Neural progenitor cell (in vitro differentiated cells): ENCODE results near the gene ANO1. TPM values are rescaled to one million over a fixed set of nuclear protein-coding genes. Genes with fewer than 3 reads are reported as not detected.
A peak's percentile ranks its signal among the peaks of the same experiment; 100 is the strongest.

Experiments used
- DNase-seq: peaks from one replicate; pipeline ENCODE4 v3.0.0-alpha.2; 2016; ENCODE audit warnings: low spot score
- H2AFZ ChIP-seq: fragments of 200-600 bp; sonication (generic); replicated peaks from 2 replicates; pipeline ENCODE4 v1.6.1; 2016; ENCODE audit warnings: antibody characterized with exemption
- H3F3A ChIP-seq: fragments of 200-600 bp; sonication (generic); 2 replicates; pipeline ENCODE4 v1.6.1; 2016; ENCODE audit warnings: antibody characterized with exemption, low read depth
- H3K27ac ChIP-seq: fragments of 200-600 bp; sonication (generic); 2 replicates; pipeline ENCODE4 v1.5.1; 2016; ENCODE audit warnings: mild to moderate bottlenecking
- H3K27me3 ChIP-seq: fragments of 200-600 bp; sonication (generic); 2 replicates; pipeline ENCODE4 v1.6.1; 2016; ENCODE audit warnings: mild to moderate bottlenecking, moderate library complexity
- H3K36me3 ChIP-seq: fragments of 200-600 bp; sonication (generic); 2 replicates; pipeline ENCODE4 v1.5.1; 2016
- H3K4me1 ChIP-seq: fragments of 200-600 bp; sonication (generic); 2 replicates; pipeline ENCODE4 v1.6.1; 2016; ENCODE audit warnings: mixed run types
- H3K4me2 ChIP-seq: fragments of 200-600 bp; sonication (generic); 2 replicates; pipeline ENCODE4 v1.6.1; 2016
- H3K4me3 ChIP-seq: fragments of 200-600 bp; sonication (generic); 2 replicates; pipeline ENCODE4 v1.5.1; 2016
- H3K79me2 ChIP-seq: fragments of 200-600 bp; sonication (generic); 2 replicates; pipeline ENCODE4 v1.6.1; 2016; ENCODE audit warnings: low read depth
- H3K9ac ChIP-seq: fragments of 200-600 bp; sonication (generic); 2 replicates; pipeline ENCODE4 v1.6.1; 2016
- H3K9me3 ChIP-seq: fragments of 200-600 bp; sonication (generic); 2 replicates; pipeline ENCODE4 v1.5.1; 2016; ENCODE audit warnings: low read depth
- H4K20me1 ChIP-seq: fragments of 200-600 bp; sonication (generic); 2 replicates; pipeline ENCODE4 v1.6.1; 2016; ENCODE audit warnings: low read depth
- H3K27ac Mint-ChIP-seq: 3 replicates; pipeline ENCODE4 v1.8.0; 2021; ENCODE audit warnings: mixed read lengths
- H3K27me3 Mint-ChIP-seq: 2 replicates; pipeline ENCODE4 v1.8.0; 2022; ENCODE audit warnings: low read depth, mild to moderate bottlenecking, inconsistent platforms, moderate library complexity, mixed read lengths; ENCODE audit not compliant: insufficient read depth
- H3K36me3 Mint-ChIP-seq: 3 replicates; pipeline ENCODE4 v1.8.0; 2021; ENCODE audit warnings: mixed read lengths
- H3K4me1 Mint-ChIP-seq: 3 replicates; pipeline ENCODE4 v1.8.0; 2021; ENCODE audit warnings: mixed read lengths
- H3K4me3 Mint-ChIP-seq: 3 replicates; pipeline ENCODE4 v1.8.0; 2021; ENCODE audit warnings: mild to moderate bottlenecking, moderate library complexity, mixed read lengths
- H3K9me3 Mint-ChIP-seq: 3 replicates; pipeline ENCODE4 v1.8.0; 2020; ENCODE audit warnings: mixed read lengths
- CTCF ChIP-seq: fragments of 200-600 bp; sonication (generic); IDR thresholded peaks from 2 replicates; pipeline ENCODE4 v1.5.1; 2017; ENCODE audit warnings: antibody characterized with exemption, mild to moderate bottlenecking
- EZH2 ChIP-seq: fragments of 200-600 bp; sonication (generic); IDR thresholded peaks from 2 replicates; pipeline ENCODE4 v1.6.1; 2017; ENCODE audit warnings: antibody characterized with exemption, mild to moderate bottlenecking, moderate library complexity
- EZH2phosphoT487 ChIP-seq: fragments of 200-600 bp; sonication (generic); IDR thresholded peaks from 2 replicates; pipeline ENCODE4 v1.6.1; 2017; ENCODE audit warnings: antibody characterized with exemption
- total RNA-seq: library from RNA; depleted of rRNA; stranded (reverse); fragments of >200 nt; gene quantifications from 2 replicates; pipeline ENCODE4 v1.2.3, GENCODE V29; 2015; ENCODE audit warnings: low replicate concordance

ANO1 gene
- total RNA-seq, 1 donor from 2014 or later = not detected

GRCh38 chr11:70145841-70146240 is 67.7 kb downstream of the ANO1 start:
- Histone ChIP-seq H3K4me2 (no peak overlapping the region), H3F3A (peaks cover 26% of the 10 kb centered on the region), H3K27ac (no peak overlapping the region), H3K9me3 (no peaks in the 10 kb centered on the region), H3K4me3 (no peak overlapping the region), H3K9ac (no peak overlapping the region), H3K27me3 (peaks cover 83% of the 10 kb centered on the region), H4K20me1 (peaks cover 30% of the 10 kb centered on the region), H3K36me3 (no peaks in the 10 kb centered on the region), H3K79me2 (no peaks in the 10 kb centered on the region), H2AFZ (no peak overlapping the region), H3K4me1 (peaks cover 33% of the 10 kb centered on the region)
- Mint-ChIP-seq H3K36me3 (no peaks in the 10 kb centered on the region), H3K4me1 (peaks cover 64% of the 10 kb centered on the region), H3K27ac (no peak overlapping the region), H3K4me3 (no peak overlapping the region), H3K27me3 (peaks cover 52% of the 10 kb centered on the region), H3K9me3 (peaks cover 2% of the 10 kb centered on the region)
- DNase-seq = no peak
- TF ChIP-seq EZH2 = no peak
- no peak for TF ChIP-seq CTCF
- no peak for TF ChIP-seq EZH2phosphoT487

GRCh38 chr11:70146299-70146698 is 68.2 kb downstream of the ANO1 start:
- Mint-ChIP-seq H3K27ac (no peak overlapping the region), H3K4me1 (peaks cover 64% of the 10 kb centered on the region), H3K36me3 (no peaks in the 10 kb centered on the region), H3K9me3 (peaks cover 2% of the 10 kb centered on the region), H3K27me3 (peaks cover 54% of the 10 kb centered on the region), H3K4me3 (no peak overlapping the region)
- H3K36me3 ChIP-seq = no peaks in the 10 kb centered on the region
- H3K4me3 ChIP-seq = no peak overlapping the region
- H3K9ac ChIP-seq = no peak overlapping the region
- no peaks in the 10 kb centered on the region for H3K79me2 ChIP-seq
- H3K9me3 ChIP-seq = no peaks in the 10 kb centered on the region
- no peak overlapping the region for H3K4me2 ChIP-seq
- peaks cover 79% of the 10 kb centered on the region for H3K27me3 ChIP-seq
- no peak overlapping the region for H2AFZ ChIP-seq
- H4K20me1 ChIP-seq = peaks cover 25% of the 10 kb centered on the region
- H3K4me1 ChIP-seq = peaks cover 32% of the 10 kb centered on the region
- no peak overlapping the region for H3K27ac ChIP-seq
- no peak for TF ChIP-seq CTCF
- TF ChIP-seq EZH2phosphoT487 = no peak
- no peak for TF ChIP-seq EZH2
- H3F3A ChIP-seq = peaks cover 21% of the 10 kb centered on the region
- DNase-seq = no peak

- peaks cover 56% of the 10 kb centered on the region for H3K27me3 Mint-ChIP-seq
- Histone ChIP-seq H3K9ac (no peak overlapping the region), H3K4me2 (no peak overlapping the region), H3K4me3 (no peak overlapping the region), H3K4me1 (peaks cover 27% of the 10 kb centered on the region), H4K20me1 (peaks cover 18% of the 10 kb centered on the region), H3K36me3 (no peaks in the 10 kb centered on the region), H3F3A (peaks cover 14% of the 10 kb centered on the region), H3K9me3 (no peaks in the 10 kb centered on the region), H3K27ac (no peak overlapping the region), H3K27me3 (peaks cover 72% of the 10 kb centered on the region), H3K79me2 (no peaks in the 10 kb centered on the region), H2AFZ (no peak overlapping the region)
- H3K4me1 Mint-ChIP-seq = peaks cover 59% of the 10 kb centered on the region
- H3K4me3 Mint-ChIP-seq = peak overlapping the region; percentile 29
- TF ChIP-seq CTCF = no peak
- no peak for TF ChIP-seq EZH2
- TF ChIP-seq EZH2phosphoT487 = no peak
- no peak for DNase-seq
- no peaks in the 10 kb centered on the region for H3K36me3 Mint-ChIP-seq
- peaks cover 2% of the 10 kb centered on the region for H3K9me3 Mint-ChIP-seq
- H3K27ac Mint-ChIP-seq = no peak overlapping the region
Measured at GRCh38 chr11:70146895-70147520, 68.9 kb downstream of the ANO1 start.
